Umbilical cord (tissue), 2 donors: ENCODE results near the gene SLC9A9. TPM values are rescaled to one million over a fixed set of nuclear protein-coding genes. Genes with fewer than 3 reads are reported as not detected.
A peak's percentile ranks its signal among the peaks of the same experiment; 100 is the strongest.
"Not testable (repeated sequence)": the region's sequence is repeated elsewhere in the genome, so short reads cannot be mapped to it uniquely, and the experiment has no call there.

Experiments used
- DNase-seq: peaks from one replicate; pipeline ENCODE4 v3.0.0-alpha.2; 2015; ENCODE audit warnings: low spot score
- total RNA-seq: library from RNA; depleted of rRNA; stranded (reverse); fragments of >200 nt; gene quantifications from one replicate; pipeline ENCODE4 v1.2.3, GENCODE V29; 2014; ENCODE audit warnings: low replicate concordance; ENCODE audit not compliant: insufficient read depth

The SLC9A9 gene
- total RNA-seq, 1 donor from 2014 or later, result 43.6 TPM

- not testable (repeated sequence) for DNase-seq
Measured at GRCh38 chr3:143695333-143695732, 152.9 kb downstream of the SLC9A9 start.

DNA sequence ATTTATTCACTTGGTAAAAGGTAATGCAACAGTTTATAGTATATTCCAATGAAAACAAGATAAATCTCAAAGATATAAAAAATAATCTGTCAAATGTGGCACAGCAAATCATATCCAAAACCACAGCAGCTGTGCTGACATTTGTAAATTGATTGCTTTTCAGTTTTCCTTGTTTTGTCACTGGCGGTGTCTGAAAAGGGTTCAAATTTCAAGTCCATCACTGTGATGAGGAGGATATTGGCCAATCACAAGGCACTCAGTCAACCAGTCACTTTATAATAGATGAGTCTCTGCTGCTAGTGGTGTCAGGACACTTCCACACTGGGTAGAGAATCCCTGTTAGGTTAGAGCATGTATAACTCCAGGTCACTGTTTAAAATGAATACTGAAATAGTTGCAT, 154.8 kb downstream of the SLC9A9 start:
- no peak for DNase-seq

DNA sequence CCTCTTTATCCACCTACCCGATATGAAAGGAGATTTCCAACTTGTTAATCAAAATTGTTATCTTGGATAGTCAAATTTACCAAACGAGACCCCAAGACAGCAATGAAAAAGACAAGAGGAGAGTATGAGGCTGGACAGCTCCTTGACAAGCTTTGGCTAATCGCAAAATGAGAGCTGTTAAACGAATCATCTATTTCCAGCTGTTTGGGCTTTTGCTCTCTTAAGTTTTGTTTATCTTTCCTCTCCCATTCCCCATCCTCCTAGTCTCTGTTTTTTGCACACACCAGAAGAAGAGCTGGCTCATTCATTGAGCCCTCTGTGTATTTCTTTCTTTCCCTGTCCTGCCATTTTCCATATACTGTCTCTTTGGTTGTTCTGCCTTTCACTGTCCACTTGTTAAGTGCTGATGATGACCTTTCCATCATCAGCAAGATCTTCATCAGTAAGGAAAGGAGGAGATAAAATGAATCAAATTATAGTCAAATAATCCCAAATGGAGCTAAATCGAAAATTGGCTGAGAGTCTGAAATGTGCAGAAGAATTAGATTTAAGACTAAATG, 161.6 kb downstream of the SLC9A9 start:
- DNase-seq, result no peak

GRCh38 chr3:143685491-143685890, 162.8 kb downstream of the SLC9A9 start:
- no peak for DNase-seq

DNA sequence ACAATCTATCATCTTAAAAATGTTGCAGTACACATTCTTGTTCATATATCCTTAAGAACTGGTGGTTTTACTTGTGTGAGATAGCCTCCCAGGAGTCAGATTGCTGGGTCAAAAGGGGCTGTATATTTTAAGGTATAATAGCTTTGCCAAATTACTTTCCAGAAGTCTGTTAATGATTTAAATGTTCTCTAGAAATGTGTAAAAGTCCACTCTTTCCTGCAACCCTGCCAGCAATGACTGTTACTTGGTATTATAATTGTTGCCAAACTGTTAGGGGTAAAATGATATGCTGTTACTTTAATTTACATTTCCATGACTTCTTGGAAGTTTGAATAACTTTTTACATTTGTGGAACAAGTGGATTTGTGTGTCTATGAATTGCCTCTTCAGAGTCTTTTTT, 170.8 kb downstream of the SLC9A9 start:
- DNase-seq, result no peak

- DNase-seq, result no peak
Measured at GRCh38 chr3:143676747-143677146, 171.5 kb downstream of the SLC9A9 start.

DNA sequence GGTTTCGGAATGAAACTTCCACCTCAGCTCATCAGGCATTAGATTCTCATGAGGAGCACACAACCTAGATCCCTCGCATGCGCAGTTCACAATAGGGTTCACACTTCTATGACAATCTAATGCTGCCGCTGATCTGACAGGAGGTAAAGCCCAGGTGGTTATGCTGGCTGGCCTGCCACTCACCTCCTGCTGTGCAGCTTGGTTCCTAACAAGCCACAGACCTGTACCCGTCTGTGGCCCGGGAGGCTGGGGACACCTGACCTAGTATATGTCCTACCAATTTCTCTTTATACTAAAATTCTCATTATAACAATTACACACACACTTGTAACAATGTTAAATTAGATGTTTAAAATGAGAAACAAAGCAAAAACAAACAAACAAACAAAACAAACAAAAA, 172.2 kb downstream of the SLC9A9 start:
- no peak for DNase-seq

DNA sequence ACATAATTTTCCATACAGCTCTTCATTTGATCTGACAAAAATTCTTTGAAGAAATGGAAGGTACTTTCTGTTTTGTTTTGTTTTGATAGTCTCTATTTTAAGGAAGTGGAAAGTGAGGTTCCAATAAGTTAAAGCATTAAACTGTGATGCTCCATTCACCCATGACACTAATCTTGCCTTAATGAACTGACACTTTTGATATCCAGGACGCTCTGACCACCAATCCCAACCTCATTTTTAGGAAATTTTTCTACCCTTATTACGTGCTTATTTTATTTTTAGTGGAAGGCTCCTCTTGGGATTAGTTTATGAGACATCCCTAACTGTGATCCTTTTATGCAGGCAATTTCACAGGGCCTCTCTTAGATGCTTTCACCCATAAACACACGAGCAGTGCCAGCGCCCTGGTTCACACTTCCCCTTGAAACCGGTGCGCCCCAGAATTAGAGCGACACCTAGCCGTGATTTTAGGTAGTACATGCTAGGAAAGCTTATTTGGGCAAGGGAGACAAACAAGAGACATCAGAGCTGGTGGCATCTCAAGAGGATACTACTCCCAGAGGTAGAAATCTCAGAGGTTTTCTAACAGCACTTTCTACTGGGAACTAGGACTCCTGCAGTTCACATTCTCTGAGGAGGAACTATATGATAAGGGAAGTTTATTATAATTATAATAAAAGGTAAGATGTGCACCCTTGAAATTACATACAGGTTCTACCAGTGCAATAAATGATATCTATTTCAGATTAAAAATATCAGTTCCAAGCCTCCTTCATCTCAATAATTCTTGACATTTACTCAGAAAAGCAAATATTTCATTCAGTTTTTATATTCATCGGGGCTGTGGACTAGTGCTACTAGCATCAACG, 173.9 kb downstream of the SLC9A9 start:
- DNase-seq, result peak; percentile 82

DNA sequence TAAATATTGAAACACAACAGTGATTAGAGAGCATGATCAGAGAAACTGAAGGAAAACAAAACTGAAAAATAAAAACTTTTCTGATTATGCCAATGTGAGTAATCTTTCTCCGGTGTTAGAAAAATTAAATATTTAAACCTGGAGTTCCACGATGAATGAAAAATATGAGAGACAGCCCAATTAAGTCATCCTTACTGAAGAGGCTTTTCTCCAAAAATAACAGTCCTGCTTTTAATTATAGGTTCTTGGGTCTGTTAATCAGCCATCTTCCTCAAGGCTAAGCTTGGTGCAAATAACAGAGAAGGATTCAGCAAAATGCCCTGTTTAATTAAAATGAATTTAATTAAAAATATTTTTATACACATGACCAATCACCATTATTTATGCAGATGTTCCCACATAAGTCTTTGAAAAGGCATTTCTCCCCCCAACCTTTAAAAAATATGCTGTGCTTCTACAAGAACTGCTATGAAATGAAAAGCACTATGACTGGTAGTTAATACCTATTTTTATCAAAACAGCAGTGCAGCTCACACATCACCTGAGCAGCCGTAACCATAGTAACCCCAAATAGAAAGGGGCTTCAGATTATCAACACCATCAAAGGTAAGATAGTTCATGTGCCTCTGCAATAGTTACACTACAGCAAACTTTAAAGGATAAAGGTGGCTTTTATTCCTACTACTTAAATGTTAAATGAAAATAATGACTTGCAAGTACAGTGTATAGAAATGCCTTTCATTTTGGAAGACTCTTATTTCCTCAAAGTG, 175.7 kb downstream of the SLC9A9 start:
- DNase-seq, result no peak

- no peak for DNase-seq
Measured at GRCh38 chr3:143671626-143672025, 176.6 kb downstream of the SLC9A9 start.

GRCh38 chr3:143668924-143669790, 179.1 kb downstream of the SLC9A9 start:
- DNase-seq, result no peak

DNA sequence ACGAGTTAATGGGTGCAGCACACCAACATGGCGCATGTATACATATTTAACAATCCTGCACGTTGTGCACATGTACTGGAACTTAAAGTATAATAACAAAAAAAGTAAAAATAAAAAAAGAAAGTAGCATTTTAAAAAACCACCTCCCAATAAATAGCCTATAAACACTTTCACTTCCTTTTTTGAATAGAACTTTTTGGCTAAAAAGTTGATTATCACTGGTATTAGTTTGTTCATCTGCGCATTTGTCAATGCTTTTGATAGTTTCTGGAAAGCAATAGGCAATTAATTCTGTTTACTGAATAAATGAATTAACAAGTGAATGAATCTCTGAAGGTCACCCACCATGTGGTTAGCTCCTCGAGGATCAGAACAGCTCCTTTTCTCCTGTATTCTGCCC, 179.9 kb downstream of the SLC9A9 start:
- DNase-seq, result no peak

- no peak for DNase-seq
Measured at GRCh38 chr3:143661677-143662076, 186.6 kb downstream of the SLC9A9 start.

DNA sequence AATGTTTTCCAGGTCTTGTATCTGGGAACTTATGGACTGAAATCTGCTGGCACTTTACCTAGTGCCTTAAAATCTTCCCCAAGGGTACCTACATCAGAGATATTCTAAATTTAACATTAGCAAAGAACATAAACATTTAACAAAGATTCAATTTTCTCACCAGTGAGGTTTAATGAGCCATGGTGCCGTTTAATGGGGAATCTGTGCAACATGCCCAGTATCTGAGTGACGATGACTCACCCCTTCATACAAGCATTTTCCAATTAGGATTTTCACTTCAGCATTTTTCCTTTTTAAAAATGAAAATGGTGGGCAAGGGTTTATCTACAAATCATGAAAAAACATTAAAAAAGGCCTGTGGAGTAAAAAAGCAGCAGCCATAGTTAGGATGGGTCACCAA, 189.4 kb downstream of the SLC9A9 start:
- DNase-seq, result no peak

DNA sequence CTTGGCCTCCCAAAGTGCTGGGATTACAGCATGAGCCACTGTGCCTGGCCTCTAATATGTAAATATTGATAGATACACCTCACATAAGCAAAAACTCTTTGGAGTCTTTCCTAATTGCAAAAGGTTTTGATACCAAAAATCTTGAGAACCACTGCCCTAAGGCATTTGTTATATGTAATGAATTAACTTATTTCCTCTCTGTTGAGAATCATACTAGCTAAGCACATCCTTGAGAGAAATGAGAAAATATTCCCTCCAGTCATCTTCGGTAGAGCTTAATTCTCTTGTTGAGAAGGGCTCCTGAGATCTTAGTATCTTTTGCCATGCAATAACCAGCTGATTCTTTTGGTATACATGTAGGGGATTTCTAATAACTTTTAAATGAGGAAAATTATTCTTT, 190.2 kb downstream of the SLC9A9 start:
- DNase-seq, result no peak

DNA sequence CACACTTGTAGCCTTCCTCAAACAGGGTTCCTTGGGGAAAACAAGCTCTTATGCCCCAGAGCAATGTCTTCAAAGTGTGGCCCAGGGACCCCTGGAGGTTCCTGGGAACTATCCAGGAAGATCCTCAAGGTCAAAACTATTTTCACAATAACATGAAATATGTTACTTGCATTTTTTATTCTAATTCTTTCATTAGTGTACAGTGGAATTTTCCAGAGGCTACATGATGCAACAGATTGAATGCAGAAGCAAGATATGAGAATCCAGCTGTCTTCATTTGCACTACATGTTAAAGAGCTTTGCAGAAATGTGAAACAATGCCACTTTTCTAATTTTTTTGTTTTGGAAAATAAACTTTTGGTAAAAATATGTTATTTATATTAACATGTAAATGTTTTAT, 190.9 kb downstream of the SLC9A9 start:
- DNase-seq, result no peak

GRCh38 chr3:143654906-143655305, 193.4 kb downstream of the SLC9A9 start:
- DNase-seq, result no peak

GRCh38 chr3:143653935-143654334, 194.3 kb downstream of the SLC9A9 start:
- DNase-seq, result no peak

- no peak for DNase-seq
Measured at GRCh38 chr3:143653493-143653892, 194.8 kb downstream of the SLC9A9 start.

DNA sequence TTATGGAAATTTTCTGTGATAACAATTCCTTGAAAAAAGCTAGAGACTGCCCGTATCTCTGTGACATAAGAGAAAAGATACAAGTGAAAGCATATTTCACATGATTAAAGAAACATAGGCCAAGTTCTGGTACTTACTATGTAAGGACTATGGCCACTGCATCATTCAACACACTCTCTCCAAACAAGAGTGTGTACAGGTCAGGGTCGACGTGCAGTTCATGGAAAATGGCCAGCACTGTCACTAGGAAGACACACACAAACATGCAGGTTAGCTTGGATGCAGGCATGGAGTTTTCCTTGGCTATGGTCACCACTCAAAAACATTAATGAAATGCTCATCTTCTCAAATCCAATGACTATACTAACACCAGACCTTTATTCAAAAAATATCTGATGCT, 196.2 kb downstream of the SLC9A9 start:
- DNase-seq, result no peak

- no peak for DNase-seq
Measured at GRCh38 chr3:143650827-143651226, 197.4 kb downstream of the SLC9A9 start.

DNA sequence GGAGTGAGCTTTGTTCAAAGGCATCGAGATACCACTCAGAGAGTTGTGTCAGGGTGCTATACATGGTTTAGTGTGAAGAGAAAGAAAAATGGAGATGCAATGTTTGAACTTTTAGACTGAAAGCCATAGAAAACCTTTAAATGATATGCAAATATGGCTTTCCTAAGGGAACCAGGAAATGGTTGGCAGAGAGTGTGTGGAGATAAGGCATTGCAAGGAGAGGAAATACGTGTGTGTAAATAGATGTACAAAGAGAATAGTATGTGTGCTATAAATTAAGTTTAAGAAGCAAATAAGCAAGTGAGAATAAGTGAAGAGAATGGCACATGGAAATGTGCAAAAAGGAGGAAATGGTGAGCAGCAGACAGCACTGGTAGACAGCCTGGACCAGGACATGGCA, 198.1 kb downstream of the SLC9A9 start:
- DNase-seq, result no peak
